ENCODE results near the gene AGL.
A peak's percentile ranks its signal among the peaks of the same experiment; 100 is the strongest.
"Not testable (repeated sequence)": the region's sequence is repeated elsewhere in the genome, so short reads cannot be mapped to it uniquely, and the experiment has no call there.

Gene AGL

GRCh38 chr1:99849744-99850458, at the start of gene AGL:
Gene AGL (plus strand): TSS chr1:99850361. CDS start chr1:99851043, 682 bp downstream.
- DNase-seq (ENCODE audit: low read depth) = peak; percentile 78

- DNase-seq (ENCODE audit: low read depth) = no peak
These were observed 48.6 kb upstream of the AGL start for GRCh38 chr1:99801584-99801983.

- no peak for DNase-seq (ENCODE audit: low read depth)
These were observed 43.3 kb upstream of the AGL start for GRCh38 chr1:99806882-99807281.

- no peak for DNase-seq (ENCODE audit: low read depth)
These were observed 41.6 kb upstream of the AGL start for GRCh38 chr1:99808391-99809115.

- DNase-seq (ENCODE audit: low read depth) = no peak
These were observed 39.1 kb upstream of the AGL start for GRCh38 chr1:99811075-99811474.

GRCh38 chr1:99811747-99812146, 38.4 kb upstream of the AGL start:
- DNase-seq (ENCODE audit: low read depth) = no peak

- DNase-seq (ENCODE audit: low read depth) = no peak
These were observed 35.7 kb upstream of the AGL start for GRCh38 chr1:99814373-99814900.

- no peak for DNase-seq (ENCODE audit: low read depth)
These were observed 33.5 kb upstream of the AGL start for GRCh38 chr1:99816656-99817055.

- no peak for DNase-seq (ENCODE audit: low read depth)
These were observed 32.0 kb upstream of the AGL start for GRCh38 chr1:99818063-99818699.

- DNase-seq (ENCODE audit: low read depth) = peak; percentile 27
These were observed 29.6 kb upstream of the AGL start for GRCh38 chr1:99820546-99820945.

- no peak for DNase-seq (ENCODE audit: low read depth)
These were observed 25.1 kb upstream of the AGL start for GRCh38 chr1:99825098-99825497.

- DNase-seq (ENCODE audit: low read depth) = no peak
These were observed 24.5 kb upstream of the AGL start for GRCh38 chr1:99825702-99826101.

GRCh38 chr1:99827970-99828369, 22.2 kb upstream of the AGL start:
- no peak for DNase-seq (ENCODE audit: low read depth)

- no peak for DNase-seq (ENCODE audit: low read depth)
These were observed 20.9 kb upstream of the AGL start for GRCh38 chr1:99829269-99829668.

- not testable (repeated sequence) for DNase-seq (ENCODE audit: low read depth)
These were observed 16.2 kb upstream of the AGL start for GRCh38 chr1:99833911-99834310.

GRCh38 chr1:99836171-99837103, 13.7 kb upstream of the AGL start:
- DNase-seq (ENCODE audit: low read depth) = not testable (repeated sequence)

- not testable (repeated sequence) for DNase-seq (ENCODE audit: low read depth)
These were observed 9.8 kb upstream of the AGL start for GRCh38 chr1:99840353-99840752.

GRCh38 chr1:99843760-99844159, 6.4 kb upstream of the AGL start:
- DNase-seq (ENCODE audit: low read depth) = no peak

- DNase-seq (ENCODE audit: low read depth) = not testable (repeated sequence)
These were observed 5.0 kb upstream of the AGL start for GRCh38 chr1:99845201-99845600.

GRCh38 chr1:99849413-99849743, 783 bp upstream of the AGL start:
- no peak for DNase-seq (ENCODE audit: low read depth)

- no peak for DNase-seq (ENCODE audit: low read depth)
These were observed 514 bp downstream of the AGL start for GRCh38 chr1:99850459-99851291.
